Upper lobe of left lung (tissue), 6 donors: Measurements from ENCODE around the gene PLK5. TPM values are rescaled to one million over a fixed set of nuclear protein-coding genes. Genes with fewer than 3 reads are reported as not detected.

Experiments
- ATAC-seq, 2 donors: fragments of 200-7000 bp; cut with Tn5 transposase; one replicate each; pipeline ENCODE4 v1.9.1; 2022; ENCODE audit warnings: mild to moderate bottlenecking in 2 of 2, moderate library complexity in 2 of 2; ENCODE audit not compliant: low FRiP score in 2 of 2
- DNase-seq, 2 donors: peaks; one replicate each; pipeline ENCODE4 v3.0.0-alpha.2; 2019 to 2020
- H3K27ac ChIP-seq, 4 donors: fragments of 200-600 bp; sonication (generic); one replicate each; pipeline ENCODE4 v1.5.1; 2016 to 2019
- H3K27me3 ChIP-seq, 4 donors: fragments of 200-600 bp; sonication (generic); one replicate each; pipeline ENCODE4 v1.5.1; 2017 to 2019
- H3K36me3 ChIP-seq, 4 donors: fragments of 200-600 bp; sonication (generic); one replicate each; pipeline ENCODE4 v1.5.1; 2016 to 2019
- H3K4me1 ChIP-seq, 4 donors: fragments of 200-600 bp; sonication (generic); one replicate each; pipeline ENCODE4 v1.5.1; 2018 to 2019
- H3K4me3 ChIP-seq, 4 donors: fragments of 200-600 bp; sonication (generic); one replicate each; pipeline ENCODE4 v1.5.1; 2017 to 2019; ENCODE audit warnings: mild to moderate bottlenecking in 2 of 4, moderate library complexity in 1 of 4
- H3K9me3 ChIP-seq, 4 donors: fragments of 200-600 bp; sonication (generic); one replicate each; pipeline ENCODE4 v1.5.1; 2018 to 2019
- CTCF ChIP-seq, 6 experiments: fragments of 450-650 bp in 4 of 6; fragments of 200-600 bp in 2 of 6; sonication (generic) in 2 of 6; IDR thresholded peaks; one replicate each; pipeline ENCODE4 v1.5.1; 2016 to 2019; ENCODE audit warnings: antibody characterized with exemption in 6 of 6
- EP300 ChIP-seq, 4 donors: sonication (generic); formaldehyde crosslinking; IDR thresholded peaks; one replicate each; pipeline ENCODE4 v1.5.1; 2017; ENCODE audit warnings: antibody characterized with exemption in 4 of 4, control low read depth in 2 of 4
- POLR2A ChIP-seq, 4 donors: fragments of 450-650 bp; IDR thresholded peaks; one replicate each; pipeline ENCODE4 v1.5.1; 2016 to 2017; ENCODE audit warnings: antibody characterized with exemption in 4 of 4, mild to moderate bottlenecking in 2 of 4
- POLR2AphosphoS5 ChIP-seq, 2 donors: sonication (generic); formaldehyde crosslinking; IDR thresholded peaks; one replicate each; pipeline ENCODE4 v1.5.1; 2017; ENCODE audit warnings: antibody characterized with exemption in 2 of 2
- WGBS, 2 donors: methylation state at CpG; one replicate each; pipeline ENCODE4 v1.1.5; 2017 to 2018; 5-methylcytosine and 5-hydroxymethylcytosine counted together
- total RNA-seq, 6 donors: library from RNA; depleted of rRNA in 4 of 6; stranded (reverse); fragments of >200 nt in 4 of 6; gene quantifications; one replicate each; pipeline versions ENCODE4 v1.1.0 to v1.2.1, GENCODE V29; 2016 to 2021
- donor health status: DM: no; HTN: no; CAD: no; lungs with moderate emphysema.
- donor health status: DM: no; HTN: yes; CAD: no; lungs with severe emphysema.

The PLK5 gene
- total RNA-seq, 6 donors from 2014 or later: not detected

GRCh38 chr19:1522061-1522460 lies 1.8 kb upstream of the PLK5 start:
- peaks cover 0 to 36% (median 14%) of the 10 kb centered on the region in 4 donors for H3K27me3 ChIP-seq
- TF ChIP-seq POLR2A (IDR thresholded peaks at IDR 0.05) (no peak), CTCF (IDR thresholded peaks at IDR 0.05) (no peak), EP300 (IDR thresholded peaks at IDR 0.05) (no peak), POLR2AphosphoS5 (IDR thresholded peaks at IDR 0.05) (no peak)
- H3K4me3 ChIP-seq: no peak overlapping the region
- H3K9me3 ChIP-seq: no peaks in the 10 kb centered on the region
- DNase-seq (no peak), ATAC-seq (no peak)
- no peak overlapping the region for H3K27ac ChIP-seq
- peaks cover 0 to 10% (median 3%) of the 10 kb centered on the region in 4 donors for H3K4me1 ChIP-seq
- no peaks in the 10 kb centered on the region for H3K36me3 ChIP-seq
- WGBS, 2 donors: 58 to 60% methylated on average over 9 to 10 of the region's 10 CpGs

GRCh38 chr19:1522838-1523237 lies 1.0 kb upstream of the PLK5 start:
- ATAC-seq (no peak), DNase-seq (no peak)
- H3K9me3 ChIP-seq: no peaks in the 10 kb centered on the region
- peaks cover 0 to 10% (median 3%) of the 10 kb centered on the region in 4 donors for H3K4me1 ChIP-seq
- H3K36me3 ChIP-seq: no peaks in the 10 kb centered on the region
- no peak overlapping the region for H3K27ac ChIP-seq
- peaks cover 0 to 36% (median 14%) of the 10 kb centered on the region in 4 donors for H3K27me3 ChIP-seq
- H3K4me3 ChIP-seq: no peak overlapping the region
- WGBS, 2 donors: 67 to 74% methylated on average over 13 to 17 of the region's 18 CpGs
- TF ChIP-seq POLR2AphosphoS5 (IDR thresholded peaks at IDR 0.05) (no peak), POLR2A (IDR thresholded peaks at IDR 0.05) (no peak), CTCF (IDR thresholded peaks at IDR 0.05) (no peak), EP300 (IDR thresholded peaks at IDR 0.05) (no peak)

- DNase-seq (no peak), ATAC-seq (no peak)
- H3K27me3 ChIP-seq: peaks cover 0 to 40% (median 14%) of the 10 kb centered on the region in 4 donors
- no peaks in the 10 kb centered on the region for H3K36me3 ChIP-seq
- TF ChIP-seq POLR2AphosphoS5 (IDR thresholded peaks at IDR 0.05) (no peak), CTCF (IDR thresholded peaks at IDR 0.05) (no peak), POLR2A (IDR thresholded peaks at IDR 0.05) (no peak), EP300 (IDR thresholded peaks at IDR 0.05) (no peak)
- 10 to 33% methylated on average over 15 to 30 of the region's 49 CpGs for WGBS, 2 donors
- no peak overlapping the region for H3K27ac ChIP-seq
- H3K4me1 ChIP-seq: peaks cover 0 to 10% (median 3%) of the 10 kb centered on the region in 4 donors
- H3K4me3 ChIP-seq: peak overlapping the region in 1 of 4 donors; percentile 7
- H3K9me3 ChIP-seq: no peaks in the 10 kb centered on the region
Observed at GRCh38 chr19:1524287-1524971, 552 bp downstream of the PLK5 start.

- peaks cover 0 to 40% (median 15%) of the 10 kb centered on the region in 4 donors for H3K27me3 ChIP-seq
- WGBS, 2 donors: 63 to 65% methylated on average over 16 to 17 of the region's 17 CpGs
Observed at GRCh38 chr19:1524972-1525325, 1.1 kb downstream of the PLK5 start.

More at GRCh38 chr19:1524972-1525325, 1.1 kb downstream of the PLK5 start:
- Histone ChIP-seq H3K27ac (no peak overlapping the region), H3K9me3 (no peaks in the 10 kb centered on the region), H3K4me3 (no peak overlapping the region), H3K36me3 (no peaks in the 10 kb centered on the region), H3K4me1 (peaks cover 0 to 10% (median 3%) of the 10 kb centered on the region in 4 donors)
- TF ChIP-seq POLR2AphosphoS5 (IDR thresholded peaks at IDR 0.05) (no peak), POLR2A (IDR thresholded peaks at IDR 0.05) (no peak), CTCF (IDR thresholded peaks at IDR 0.05) (no peak), EP300 (IDR thresholded peaks at IDR 0.05) (no peak)
- DNase-seq (no peak), ATAC-seq (no peak)
